DMS153 (cell line): ENCODE measurements around the gene ATG12.
"Not testable (repeated sequence)": the region's sequence is repeated elsewhere in the genome, so short reads cannot be mapped to it uniquely, and the experiment has no call there.

Experiments
- DNase-seq: peaks from one replicate; lab custom pipeline; 2025; lab: John Stamatoyannopoulos, UW

The ATG12 gene

DNA sequence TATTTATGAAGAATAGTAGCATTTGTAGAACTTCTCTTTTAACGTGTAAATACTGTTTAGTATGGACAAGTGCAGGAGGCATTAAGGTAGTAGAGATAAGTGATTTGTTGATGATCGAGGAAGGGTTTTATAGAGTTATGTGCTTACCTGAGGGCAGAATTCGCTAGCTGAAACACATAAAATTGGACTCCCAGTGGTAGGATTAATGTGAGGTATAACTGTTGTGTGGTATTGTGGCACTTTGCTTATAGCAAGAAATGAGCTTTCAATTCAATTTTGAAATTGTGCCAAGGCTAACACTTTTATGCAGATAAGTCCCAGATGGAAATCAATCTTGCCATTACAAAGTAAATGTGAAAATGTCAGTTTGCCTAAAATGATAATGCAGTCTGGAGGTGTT, 1.6 kb upstream of the ATG12 start:
- no peak for DNase-seq

DNA sequence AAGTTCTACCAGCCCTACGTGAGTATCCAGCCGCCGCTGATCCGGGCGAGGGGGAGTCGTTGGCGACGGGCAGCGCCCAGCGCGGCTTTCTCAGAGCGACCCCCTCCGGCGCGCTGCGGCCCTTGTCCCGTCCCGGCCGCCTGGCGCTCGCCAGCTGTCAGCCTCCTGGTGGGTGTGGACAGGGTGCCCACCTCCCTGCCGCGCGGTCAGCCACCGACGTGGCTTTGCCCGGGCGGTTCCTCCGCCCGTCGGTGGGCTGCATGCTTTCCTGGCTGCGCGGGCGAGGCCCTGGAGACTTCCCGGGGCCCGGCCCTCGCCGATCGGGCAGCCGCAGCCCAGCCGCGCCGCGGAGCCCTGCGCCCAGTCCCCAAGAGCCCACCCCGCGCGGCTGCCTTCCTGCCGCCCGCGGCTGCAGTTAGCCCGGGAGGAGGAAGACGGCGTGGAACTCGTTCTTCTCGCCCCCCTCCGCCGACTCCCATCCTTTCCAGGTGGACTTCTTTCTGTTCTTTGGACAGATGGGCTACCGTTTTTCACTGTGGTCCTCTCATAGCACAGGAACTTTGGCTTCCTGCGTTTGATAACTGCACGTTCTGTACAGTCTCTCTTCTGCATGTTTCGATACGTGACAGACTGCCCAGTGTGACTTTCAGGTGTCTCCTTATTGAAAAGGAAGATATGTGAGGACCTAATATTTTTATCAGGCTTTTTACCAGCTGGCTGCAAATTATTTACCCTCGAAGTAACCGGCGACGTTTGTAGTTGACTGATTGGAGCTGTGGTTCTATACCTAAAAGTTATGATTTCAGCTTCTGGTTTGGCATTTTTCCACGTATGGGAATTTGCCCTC, 947 bp upstream of the ATG12 start:
- DNase-seq, result no peak

DNA sequence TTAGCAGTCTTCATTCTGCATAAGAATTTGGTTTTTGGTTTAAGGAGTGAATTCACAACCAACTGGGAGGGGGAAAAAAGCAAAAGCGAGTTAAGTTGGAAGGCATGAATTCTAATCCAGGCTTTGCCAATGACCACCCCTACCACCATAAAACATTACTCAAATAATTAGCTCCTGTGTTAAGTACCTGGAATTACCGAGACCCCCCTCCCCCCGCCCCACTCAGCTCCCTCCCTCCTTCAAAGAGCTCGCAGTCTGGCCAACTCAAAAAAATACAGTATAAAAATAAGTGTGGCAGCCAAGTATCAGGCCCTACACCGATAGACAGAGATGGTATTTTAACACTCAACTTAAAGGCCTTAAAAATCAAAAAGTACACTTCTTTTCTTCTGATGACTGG, 492 bp downstream of the ATG12 start:
- no peak for DNase-seq

DNA sequence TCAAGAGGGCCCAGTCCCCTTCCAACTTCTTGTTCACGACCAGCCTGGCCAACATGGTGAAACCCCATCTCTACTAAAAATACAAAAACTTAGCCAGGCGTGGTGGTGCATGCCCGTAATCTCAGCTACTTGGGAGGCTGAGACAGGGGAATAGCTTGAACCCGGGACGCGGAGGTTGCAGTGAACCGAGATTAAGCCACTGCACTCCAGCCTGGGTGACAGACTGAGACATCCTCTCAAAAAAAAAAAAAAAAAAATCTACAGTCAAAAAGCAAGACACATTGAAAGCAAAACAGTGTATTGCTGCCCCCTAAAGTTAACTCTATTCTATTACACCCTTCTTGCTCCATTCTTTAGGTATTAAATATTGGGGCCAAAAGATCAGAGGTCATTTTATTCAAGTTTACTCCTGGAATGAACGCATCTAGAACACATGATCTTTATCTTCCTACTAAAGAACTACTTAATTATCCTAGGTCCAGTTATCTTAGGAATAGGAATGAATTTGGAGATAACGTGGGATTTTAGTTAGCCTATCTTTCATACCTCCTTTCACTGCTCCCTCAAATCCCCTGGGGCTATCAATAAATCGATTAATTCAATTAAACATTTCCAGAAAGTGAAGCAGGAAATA, 2.4 kb downstream of the ATG12 start:
- no peak for DNase-seq

DNA sequence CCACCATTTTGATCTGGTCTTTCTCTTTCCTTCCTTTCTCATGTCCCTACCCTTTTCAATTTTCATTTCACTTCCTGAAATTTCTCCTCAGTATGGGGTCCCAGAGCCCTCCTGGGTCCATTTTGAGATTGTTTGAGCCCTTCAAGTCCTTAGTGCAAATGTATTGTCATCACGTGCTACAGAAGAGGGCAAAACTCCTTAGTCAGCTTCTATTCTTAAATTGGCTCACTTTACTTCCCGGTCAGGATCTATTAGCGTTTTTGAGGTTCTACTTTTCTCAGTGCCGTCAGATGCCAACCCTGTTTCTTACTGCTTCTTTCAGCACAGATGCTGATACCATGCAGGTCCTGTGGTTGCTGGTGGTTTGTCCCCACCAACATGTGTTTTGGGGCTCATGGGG, 5.9 kb downstream of the ATG12 start:
- DNase-seq, result no peak

DNA sequence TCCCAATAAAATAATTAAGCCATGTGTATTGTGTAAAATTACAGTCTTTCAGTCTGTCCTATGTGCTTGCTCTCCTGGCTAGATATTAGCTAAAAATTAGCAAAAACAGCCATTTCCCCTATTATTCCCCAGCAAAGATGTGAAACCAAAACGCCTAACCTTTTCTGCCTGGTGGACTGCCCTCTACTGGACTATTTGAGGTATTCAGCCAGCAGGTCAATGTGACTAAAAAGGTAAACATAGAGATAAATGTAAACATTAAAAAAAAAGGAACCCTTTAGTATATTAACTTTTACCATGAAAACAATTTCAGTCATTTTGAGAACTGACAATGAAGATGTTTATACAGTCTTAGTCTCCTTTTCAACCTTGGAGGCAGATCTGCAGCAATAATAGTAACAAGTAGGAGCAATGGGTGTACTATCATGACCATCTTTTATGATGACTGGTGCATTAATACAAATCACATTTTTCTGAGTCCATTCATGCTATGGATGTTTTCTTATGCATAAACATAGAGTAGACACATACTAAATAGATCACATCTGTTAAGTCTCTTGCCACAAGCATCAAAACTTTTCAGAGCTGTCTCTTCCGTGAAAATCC, 10.1 kb downstream of the ATG12 start:
- DNase-seq, result no peak

DNA sequence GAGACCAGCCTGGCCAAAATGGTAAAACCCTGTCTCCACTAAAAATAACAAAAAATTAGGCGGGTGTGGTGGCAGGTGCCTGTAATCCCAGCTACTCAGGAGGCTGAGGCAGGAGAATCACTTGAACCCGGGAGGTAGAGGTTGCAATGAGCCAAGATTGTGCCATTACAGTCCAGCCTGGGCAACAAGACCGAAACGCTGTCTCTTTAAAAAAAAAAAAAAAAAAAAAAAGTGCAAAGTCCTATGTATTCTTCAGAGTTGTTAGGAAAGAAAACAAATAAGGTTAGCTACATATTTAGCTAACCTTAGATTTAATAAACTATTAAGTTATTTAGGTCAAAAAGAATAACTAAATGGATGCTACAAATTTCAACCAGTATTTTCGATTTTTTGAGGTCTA, 11.5 kb downstream of the ATG12 start:
- DNase-seq, result no peak

DNA sequence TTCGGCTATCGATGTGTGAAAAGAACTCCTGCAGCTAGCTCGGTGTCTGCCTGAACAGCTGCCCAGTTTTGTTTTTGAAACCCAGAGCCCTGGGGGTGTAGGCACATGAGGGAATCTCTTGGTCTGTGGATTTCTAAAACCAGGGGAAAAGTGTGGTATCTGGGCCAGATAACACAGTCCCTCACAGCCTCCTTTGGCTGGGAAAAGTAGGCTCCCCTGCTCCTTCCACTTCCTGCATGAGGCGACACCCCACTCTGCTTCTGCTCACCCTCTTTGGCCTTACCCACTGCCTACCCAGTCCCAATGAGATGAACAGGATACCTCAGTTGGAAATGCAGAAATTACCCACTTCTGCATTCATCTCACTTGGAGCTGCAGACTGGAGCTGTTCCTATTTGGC, 15.4 kb downstream of the ATG12 start:
- DNase-seq, result no peak

DNA sequence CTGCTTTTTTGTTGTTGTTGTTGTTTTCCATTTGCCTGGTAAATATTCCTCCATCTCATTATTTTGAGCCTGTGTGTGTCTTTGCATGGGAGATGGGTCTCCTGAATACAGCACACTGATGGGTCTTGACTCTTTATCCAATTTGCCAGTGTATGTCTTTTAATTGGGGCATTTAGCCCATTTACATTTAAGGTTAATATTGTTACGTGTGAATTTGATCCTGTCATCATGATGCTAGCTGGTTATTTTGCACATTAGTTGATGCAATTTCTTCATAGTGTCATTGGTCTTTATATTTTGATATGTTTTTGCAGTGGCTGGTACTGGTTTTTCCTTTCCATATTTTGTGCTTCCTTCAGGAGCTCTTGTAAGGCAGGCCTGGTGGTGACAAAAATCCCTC, 16.4 kb downstream of the ATG12 start:
- not testable (repeated sequence) for DNase-seq

DNA sequence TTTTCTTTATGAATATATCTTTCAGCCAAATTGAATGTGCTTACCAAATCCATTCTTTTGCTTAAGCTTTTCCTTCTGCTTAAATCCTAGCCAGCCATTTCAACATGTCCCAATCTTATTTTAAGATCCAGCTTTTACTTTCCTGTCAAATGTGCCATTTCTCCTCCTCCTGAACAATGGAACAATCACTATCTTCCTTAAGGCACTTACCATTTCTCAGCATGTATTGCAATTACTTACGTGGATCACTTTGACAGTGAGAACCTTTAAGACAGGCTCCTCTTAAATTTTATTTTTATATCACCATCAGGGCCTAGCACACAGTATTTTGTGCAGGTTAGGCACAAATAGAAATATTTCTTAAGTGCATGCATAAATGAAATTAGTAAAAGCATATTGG, 20.5 kb downstream of the ATG12 start:
- DNase-seq, result no peak

DNA sequence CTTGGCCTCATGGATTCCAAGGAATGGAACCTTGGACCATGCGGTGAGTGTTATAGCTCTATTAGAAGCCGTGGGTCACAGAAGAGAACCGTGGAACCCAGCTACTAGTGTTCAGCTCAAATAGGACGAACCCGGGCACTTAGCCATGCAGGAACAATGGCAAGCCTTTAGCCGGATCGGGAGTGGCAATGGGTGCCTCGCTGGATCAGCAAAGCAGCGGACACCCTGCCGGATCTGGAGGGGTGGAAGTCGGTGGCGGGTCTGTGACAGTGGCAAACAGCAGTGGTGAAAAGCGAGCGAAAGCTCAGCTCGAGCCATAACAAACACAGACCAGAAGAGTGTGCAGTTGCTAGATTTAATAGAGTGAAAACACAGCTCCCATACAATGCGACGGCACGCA, 22.5 kb downstream of the ATG12 start:
- DNase-seq, result no peak

DNA sequence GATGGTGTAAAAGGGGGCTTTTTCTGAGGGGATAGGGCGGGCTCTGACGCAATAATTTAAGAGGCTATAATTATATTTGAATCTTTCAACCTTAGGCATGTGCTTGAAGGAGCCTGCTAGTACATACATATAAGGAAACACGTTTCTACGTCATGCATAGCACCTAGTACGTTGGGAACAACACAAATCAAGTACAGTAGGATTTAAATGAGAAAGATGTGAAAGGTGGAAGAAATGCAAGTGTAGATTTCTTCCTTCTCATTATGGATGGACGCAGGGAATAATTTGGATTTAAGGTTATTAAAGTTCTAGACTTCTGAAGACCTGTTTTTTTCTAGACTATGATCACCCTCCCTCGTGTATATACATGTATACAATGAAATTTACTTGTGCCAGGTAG, 24.0 kb downstream of the ATG12 start:
- DNase-seq, result no peak

DNA sequence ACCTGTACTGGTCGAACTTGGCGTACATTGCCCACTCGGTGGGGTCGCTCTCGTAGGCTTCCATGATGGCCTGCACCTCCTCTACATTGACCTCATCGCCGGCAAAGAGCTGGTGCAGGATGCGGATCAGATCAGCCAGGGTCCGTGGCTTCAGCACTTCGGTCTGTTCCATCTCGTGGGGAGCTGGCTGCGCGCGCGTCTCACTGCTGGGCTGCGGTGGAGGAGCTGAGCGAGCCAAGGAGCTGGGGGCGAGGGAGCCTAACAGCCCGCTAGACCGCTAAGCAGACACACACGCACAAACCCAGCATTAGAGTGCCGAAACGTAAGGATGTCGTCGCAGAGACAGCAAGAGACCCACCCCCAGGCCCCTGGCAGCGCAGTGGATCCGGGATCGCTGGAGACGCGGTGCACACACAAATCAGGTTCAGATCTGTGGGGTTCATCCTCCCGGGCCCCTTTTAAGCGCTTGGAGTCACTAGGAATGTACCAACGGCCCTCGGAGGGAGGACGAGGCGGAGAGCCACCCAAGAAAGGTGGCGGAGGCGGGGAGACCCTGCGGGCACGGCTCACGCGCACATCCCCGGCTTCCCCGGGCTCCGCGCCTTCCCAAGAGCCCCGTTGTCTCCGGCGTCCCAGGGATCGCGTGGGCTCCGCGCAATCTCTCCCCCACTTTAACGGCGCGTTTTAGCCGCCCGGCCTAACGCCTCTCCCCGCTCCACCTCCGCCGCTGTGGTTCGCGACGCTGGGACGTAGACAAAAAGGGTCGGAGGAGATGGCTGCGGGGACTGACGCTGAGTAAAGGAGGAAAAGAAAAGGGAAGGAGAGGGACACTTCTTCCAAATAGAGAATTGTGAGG, 24.9 kb downstream of the ATG12 start, which contains the start of gene CDO1:
Gene CDO1, minus strand, starts transcription at position 434 of the 856 bp plus-strand sequence. Its CDS starts 262 bp downstream, at position 172.
- DNase-seq, result no peak

DNA sequence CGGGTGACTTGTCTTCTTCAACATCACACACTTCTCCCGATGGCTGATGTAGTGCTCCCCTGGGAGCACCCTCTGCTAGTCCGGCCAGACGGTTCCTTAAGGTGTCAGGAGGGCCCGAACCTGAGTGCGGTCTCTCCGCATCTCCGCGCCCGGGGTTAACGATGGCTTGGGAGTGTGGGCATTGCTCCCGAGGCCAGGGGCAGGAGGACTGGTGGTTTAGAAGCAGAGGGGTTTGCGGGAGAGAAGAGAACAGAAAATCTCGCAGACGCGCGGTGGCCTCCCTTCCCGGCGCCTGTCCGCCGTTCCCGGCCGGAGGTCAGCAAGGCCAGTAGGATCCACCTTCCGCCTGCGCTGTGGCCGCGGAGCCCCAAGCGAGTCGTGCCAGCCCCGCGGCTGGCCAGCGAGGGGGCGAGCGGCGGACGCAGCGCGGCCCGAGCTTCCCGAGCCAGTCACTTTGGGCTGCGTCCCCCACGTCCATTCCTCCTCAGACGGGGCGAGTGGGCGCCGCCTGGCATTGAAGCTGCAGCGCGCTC, 25.6 kb downstream of the ATG12 start:
- no peak for DNase-seq

DNA sequence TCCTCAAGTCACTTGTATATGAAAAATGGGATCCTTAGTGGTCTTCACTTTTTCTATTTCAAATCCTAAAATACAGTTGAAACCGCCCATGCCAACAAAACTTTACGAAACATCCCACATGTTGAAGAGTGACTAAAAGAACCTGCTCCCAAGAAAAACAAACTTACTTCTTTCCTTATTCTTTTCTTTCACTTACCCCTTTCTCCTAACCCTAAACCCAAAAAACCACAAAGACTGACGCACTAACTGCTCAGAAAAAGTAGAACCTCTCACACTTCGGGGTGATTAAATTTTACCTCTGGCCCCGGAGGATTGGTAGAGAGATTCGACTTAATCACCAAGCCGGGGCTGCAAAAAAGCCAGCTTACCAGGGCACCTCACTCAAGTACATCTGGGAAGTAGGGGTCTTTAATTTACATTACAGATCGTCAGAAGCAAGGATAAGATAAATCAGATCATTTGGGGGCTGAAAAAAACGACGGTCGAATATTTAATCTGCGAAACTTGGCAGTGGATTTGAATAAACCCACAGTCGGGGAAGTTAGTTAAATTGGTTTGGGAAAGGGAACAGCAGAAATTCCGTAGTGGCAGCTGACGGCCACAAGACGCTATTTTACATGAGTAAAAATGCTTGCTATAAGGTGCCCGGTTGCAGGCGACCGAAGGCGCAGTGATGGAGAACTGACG, 26.2 kb downstream of the ATG12 start:
- DNase-seq, result no peak

DNA sequence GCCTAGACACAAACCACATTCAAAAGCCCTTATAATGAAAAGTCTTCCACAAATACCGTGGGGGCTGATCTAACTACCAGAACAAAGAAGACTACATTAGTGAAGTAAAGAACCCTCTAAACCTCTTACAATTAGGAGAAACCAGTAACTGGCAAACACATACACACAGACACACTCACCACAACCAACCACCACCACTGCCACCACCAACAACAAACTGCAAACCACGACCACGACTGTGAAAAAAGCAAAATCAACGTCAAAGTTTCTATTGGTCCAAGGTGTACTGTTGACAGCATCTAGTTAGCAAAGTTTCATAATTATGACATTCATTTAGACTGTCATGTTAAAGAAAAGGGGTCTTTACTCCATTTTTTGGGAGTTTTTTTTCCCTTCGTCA, 27.6 kb downstream of the ATG12 start:
- no peak for DNase-seq

DNA sequence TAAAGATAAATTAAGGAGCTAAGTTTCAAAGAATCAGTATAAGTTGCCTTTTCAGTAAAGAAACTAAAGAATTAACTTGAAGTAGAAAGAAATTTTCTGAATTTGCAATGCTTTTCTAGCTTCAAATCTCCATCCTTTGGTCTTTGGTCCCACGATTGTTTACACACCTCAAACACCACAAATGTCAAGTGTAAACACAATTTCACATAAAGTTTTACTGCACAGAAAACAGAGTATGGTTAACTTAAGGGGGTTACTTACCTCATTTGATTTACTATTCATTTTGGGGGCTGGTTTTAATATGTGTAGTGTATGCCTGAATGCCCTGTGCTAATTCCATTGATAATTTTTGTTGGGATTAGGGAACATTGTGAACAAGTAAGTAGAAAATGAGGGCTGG, 29.0 kb downstream of the ATG12 start:
- no peak for DNase-seq

DNA sequence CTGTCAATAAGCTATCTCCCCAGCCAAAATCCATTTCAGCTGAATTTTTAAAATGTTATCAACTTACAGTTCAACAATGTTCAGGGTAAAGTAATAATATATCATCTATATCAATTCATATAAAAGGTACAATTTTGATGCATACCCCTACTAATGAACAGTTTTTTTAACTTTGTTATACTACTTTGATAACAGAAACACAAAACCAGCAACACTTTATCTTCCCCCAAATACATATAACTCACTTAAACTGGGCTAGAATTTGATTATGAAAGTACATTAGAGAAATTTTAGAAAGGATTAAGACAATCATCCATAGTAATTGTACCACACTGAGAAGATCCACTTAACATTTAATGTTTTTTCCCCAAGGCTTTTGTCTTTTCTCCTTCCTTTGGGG, 30.0 kb downstream of the ATG12 start:
- DNase-seq, result no peak

DNA sequence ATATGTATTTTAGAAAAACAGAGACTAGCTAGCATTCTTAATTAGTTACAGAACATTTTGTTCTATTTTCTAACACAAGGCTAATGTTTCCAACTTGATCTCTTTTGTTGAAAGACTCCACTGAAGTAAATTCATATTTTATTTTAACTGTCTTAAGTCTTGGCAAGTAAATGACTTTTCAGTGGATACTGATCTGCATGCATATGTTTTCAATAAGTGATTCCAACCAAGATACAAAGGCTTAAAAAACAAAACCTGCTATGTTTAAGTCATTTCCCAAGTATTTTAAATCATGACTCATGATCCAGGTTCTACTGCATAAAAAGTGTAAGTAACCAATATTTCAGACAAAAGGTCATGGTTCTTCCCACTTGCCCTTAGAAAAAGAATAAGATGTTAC, 30.6 kb downstream of the ATG12 start:
- DNase-seq, result no peak

DNA sequence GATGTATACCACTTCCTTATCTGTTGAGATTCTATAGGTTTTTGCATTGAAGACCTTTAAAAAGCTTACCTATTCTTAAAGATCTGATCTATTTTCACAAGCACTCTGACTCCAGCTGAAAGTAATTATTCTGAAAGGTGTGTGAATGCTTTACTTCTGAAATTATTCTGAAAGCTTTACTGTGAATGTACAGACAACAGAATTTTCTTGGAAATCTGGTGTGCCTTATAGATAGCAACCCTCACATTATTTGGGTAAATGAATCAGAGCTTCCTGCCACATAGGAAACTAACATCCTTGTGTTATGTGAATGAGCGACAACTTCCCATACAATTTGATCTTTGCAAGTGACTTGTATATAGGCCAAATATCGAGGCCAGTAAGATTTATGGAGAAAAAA, 31.4 kb downstream of the ATG12 start:
- no peak for DNase-seq

DNA sequence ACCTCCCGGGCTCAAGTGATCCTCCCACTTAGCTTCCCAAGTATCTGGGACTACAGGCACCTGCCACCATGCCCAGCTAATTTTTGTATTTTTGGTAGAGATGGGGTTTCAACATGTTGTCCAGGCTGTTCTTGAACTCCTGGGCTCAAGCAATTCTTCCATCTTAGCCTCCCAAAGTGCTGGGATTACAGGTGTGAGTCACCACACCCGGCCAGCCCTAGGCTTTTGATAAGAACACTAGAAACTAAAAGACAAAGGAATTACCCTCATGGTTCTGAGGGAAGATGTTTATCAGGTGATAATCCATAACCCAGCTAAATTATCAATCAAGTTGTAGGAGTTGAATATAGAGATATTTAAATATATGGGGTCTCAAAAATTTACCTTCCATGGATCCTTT, 33.3 kb downstream of the ATG12 start:
- not testable (repeated sequence) for DNase-seq
